ENCODE results near the gene ZNF597. TPM values are rescaled to one million over a fixed set of nuclear protein-coding genes. Genes with fewer than 3 reads are reported as not detected.

ZNF597 gene
- 1.7 TPM for polyA plus RNA-seq (ENCODE audit: insufficient read length)

DNA sequence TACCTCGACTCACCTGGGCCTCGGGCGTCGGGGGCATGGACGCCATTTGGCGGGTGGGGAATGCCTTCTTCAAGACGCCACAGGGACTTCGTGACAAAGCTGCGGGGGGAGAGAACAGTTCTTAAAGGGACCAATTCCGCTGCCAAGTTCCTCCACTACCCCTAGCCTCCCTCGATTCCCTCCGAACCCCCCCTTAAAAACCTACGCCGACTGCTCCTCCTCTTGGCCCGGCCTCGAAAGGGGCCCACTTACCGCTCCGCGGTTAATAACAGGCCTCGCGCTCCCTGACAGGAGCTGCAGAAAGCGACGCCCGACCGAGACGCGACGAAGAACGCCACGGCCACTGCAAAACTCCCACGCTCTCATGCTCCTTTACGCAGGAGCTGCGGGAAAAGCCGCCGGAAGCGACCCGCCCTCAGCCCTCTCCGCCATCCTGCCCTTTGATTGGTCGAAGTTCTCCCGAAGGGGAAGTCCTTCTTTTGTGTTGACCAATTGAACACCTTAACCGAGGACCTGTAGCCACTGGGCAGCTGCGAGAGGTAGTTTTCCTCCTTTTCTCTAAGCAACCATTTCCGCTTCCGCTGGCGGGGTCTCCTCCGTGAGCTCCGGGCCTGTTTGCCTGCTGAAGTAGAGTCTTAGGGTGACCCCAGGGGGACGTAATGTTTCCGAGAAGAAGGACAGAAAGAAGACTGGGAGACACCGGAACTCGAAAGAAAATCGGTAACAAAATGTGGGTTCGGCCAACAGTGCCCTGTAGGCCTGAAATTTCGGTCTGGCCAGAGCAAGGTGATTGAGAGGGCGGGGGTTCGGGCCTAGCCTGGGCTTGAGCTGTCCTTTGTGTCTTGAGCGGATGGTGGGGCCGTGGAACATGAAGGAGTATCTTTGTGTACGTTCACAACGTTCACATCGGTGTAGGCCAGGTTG lies at the start of gene ZNF597, which contains the start of gene NAA60:
Gene ZNF597 (minus strand): TSS at position 397 of the 924 bp plus-strand sequence. CDS start 351 bp downstream, at position 46.
Gene NAA60 (plus strand): TSS at position 573 of the 924 bp plus-strand sequence. CDS start 32,548 bp downstream, outside the sequence.
- peak; percentile 83 for DNase-seq (ENCODE audit: low read depth)

- no peak for DNase-seq (ENCODE audit: low read depth)
Observed at GRCh38 chr16:3492356-3492755, 49.1 kb upstream of the ZNF597 start.

- DNase-seq (ENCODE audit: low read depth) = no peak
Observed at GRCh38 chr16:3490911-3491629, 47.8 kb upstream of the ZNF597 start.

- no peak for DNase-seq (ENCODE audit: low read depth)
Observed at GRCh38 chr16:3488801-3489200, 45.5 kb upstream of the ZNF597 start.

DNA sequence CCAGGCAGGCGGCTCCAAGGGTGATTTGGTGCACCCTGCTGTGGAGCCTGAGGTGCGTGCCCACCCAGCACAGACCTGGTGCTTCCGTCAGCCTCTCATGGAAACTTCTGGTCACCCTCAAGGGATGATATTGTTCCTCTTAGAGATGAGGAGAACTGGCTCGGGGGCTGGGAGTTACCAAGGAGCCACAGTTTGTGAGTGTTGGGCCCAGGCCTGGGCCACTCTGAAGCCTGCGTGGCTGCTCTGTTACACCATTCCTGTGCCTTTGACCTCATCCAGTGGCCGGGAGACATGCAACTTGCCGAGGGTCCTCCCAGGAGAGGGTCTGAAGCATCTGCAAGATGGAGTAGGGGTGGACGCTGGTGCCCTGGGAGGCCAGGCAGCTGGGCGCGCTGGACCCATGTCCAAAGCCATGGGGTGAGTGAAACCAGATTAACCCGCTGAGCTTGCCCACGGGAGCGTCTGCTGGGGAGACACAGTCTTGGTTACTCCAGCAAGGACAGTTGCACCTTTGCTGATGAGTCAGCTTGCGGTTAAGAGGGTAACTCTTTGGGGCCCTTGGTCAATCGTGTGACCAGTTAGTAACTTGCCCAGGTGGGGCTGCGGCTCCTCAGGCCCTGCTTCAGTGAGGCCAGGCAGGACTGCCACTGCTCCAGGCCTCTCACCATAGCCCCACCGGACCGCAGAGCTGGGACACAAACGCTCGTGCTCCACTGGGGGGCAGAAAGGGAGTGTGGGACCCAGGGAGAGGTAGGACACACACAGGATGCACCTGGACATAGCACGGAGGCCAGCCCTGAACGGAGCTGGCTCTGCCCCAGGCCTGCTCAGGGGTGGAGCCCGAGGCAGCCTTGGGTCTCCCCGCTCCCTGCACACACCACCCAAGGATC lies 44.5 kb upstream of the ZNF597 start:
- no peak for DNase-seq (ENCODE audit: low read depth)

DNA sequence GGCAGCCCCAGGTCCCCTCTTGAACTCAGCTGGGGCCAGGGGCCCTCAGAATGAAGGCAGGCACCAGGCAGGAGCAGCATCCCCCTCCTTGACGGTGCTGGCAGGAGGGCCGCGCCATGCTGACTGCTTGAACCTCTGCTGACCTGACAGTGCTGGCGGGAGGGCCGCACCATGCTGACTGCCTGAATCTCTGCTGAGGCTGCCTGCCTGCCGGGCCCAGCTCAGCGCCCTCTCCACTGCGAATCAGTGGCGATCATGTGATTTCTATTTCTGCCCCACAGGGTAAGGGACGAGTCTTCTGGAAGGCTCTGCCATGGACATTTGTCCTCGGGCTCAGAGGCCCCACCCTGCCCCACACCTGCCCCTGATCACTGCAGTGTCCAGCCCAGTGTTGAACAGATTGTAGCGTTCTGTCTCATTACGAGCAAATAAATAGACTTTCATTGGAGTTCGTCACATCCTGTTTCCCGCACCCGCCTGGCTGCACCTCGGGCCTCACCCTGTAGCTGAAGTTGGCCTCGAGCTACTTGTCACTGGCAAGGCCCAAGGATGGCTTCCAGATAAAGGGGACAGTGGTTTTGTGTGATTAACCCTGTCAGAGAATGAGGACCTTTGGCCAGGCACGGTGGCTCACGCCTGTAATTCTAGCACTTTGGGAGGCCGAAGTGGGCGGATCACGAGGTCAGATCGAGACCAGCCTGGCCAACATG lies 43.4 kb upstream of the ZNF597 start:
- no peak for DNase-seq (ENCODE audit: low read depth)

DNA sequence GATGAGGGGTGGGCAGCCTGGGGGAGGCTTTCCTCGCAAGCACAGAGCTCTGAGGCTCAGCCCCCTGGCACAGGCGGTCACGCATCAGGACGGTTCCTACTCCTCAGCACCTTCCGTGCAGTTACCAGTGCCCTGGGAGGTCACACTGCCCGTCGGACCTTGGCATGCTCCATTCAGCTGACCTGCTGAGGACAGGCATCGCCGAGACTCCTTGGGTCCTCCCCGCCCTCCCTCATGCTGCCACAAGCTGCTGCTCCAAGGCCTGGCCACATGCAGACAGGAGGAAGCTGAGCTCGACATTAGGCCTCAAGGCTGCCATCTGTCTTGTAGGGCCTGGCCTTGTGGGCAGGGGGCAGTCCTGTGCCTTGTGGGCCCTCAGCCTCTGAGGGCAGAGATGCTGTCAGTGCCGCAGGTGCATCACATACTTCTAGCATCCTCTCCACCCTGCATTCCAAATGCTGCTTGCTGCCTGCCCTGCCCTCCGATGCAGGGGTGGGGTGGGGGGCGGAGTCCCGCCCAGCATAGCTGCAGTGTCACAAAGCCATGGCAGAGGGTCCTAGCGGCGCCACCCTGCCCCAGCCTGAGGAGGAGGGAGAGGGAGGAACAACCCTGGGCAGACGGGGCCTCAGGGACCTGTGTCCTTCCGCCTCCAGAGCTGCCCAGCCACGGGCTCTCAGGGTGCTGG lies 42.7 kb upstream of the ZNF597 start:
- DNase-seq (ENCODE audit: low read depth) = no peak

GRCh38 chr16:3485097-3485745 lies 41.9 kb upstream of the ZNF597 start:
- no peak for DNase-seq (ENCODE audit: low read depth)

GRCh38 chr16:3484318-3485096 lies 41.2 kb upstream of the ZNF597 start:
- DNase-seq (ENCODE audit: low read depth) = no peak

GRCh38 chr16:3482659-3483241 lies 39.4 kb upstream of the ZNF597 start:
- DNase-seq (ENCODE audit: low read depth) = no peak

DNA sequence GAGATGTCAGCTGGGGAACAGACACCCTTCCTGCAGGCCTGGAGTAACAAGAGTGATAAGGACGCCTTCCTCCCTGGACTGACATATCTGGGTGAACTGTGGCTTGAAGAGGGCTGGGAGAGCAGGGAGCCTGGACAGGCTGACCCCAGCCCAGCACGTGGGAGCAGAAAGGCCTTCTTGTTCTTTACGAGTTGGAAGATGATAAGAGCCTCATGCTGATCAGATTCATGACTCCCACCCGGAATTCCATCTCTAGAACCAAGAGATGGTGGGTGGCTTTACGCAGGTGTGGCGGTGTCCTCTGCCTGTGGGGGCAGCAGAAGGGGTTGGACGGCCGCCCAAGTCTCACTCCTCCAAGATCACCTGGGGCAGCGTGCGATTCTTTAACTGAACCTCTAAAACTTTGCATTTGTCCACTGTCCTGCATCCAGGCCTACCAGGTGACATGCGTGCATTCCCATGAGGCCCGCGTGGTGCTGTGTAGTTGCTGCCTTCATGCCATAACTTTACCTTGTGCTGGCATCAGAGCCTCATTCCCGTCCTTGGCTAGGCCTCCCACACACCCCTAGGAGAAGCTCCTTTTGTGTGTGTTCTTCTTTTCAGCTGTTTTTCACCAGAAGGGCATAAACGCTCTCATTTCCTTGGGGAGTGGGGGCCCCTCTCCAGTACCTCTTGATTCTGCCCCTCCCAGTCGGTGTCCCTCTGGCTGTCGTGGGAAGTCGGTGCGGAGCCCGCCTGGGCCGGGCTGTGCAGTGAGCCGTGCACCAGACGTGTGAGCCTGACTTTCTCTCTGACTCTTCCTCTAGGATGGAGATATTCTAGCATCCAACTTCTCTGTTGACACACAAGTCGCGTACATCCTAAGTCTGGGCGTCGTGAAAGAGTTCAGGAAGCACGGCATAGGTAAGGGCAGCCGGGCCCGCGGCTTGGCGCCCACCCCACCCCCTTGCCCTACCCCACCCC lies 38.7 kb upstream of the ZNF597 start:
- no peak for DNase-seq (ENCODE audit: low read depth)

GRCh38 chr16:3480901-3481695 lies 37.8 kb upstream of the ZNF597 start:
- no peak for DNase-seq (ENCODE audit: low read depth)

GRCh38 chr16:3479654-3480216 lies 36.4 kb upstream of the ZNF597 start:
- no peak for DNase-seq (ENCODE audit: low read depth)

GRCh38 chr16:3478242-3478925 lies 35.1 kb upstream of the ZNF597 start:
- DNase-seq (ENCODE audit: low read depth) = no peak

DNA sequence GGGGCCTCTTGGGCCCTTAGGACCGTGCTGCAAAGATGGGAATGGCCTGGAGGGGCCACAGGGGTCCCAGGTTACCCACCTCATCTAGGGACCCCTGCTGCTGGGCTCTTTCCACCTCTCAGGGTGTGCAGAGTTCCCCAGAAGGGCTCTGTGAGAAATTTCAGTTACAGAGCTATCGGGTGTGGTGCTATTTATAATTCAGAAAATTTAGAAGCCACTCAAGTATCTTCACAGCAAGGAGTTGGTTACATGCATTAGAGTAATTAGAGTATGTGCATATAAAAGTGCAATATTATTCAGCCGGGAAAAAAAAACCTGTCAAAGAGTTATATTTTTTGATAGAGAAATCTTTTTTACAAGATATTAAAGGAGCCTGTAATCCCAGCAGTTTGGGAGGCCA lies 33.1 kb upstream of the ZNF597 start:
- DNase-seq (ENCODE audit: low read depth) = no peak
